ENCODE data around the gene MACF1.

Gene MACF1

DNA sequence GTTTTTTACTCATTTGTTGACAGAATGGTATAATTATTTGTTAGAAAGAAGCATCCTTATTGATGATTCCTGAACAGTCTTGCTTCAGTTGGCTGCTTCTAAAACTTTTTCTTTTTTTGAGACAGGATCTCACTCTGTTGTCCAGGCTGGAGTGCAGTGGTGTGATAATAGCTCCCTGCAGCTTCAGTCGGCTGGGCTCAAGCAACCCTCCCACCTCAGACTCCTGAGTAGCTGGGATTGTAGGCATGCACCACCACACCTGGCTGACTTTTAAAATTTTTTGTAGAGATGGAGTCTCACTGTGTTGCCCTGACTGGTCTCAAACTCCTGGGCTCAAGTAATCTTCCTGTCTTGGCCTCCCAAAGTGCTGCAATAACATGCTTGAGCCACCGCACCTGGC is 38.8 kb downstream of the MACF1 start:
- no peak for DNase-seq
- no peak for TF ChIP-seq POLR2A (IDR thresholded peaks at IDR 0.05; ENCODE audit: low read length)
- TF ChIP-seq GATA1 (IDR thresholded peaks at IDR 0.05; ENCODE audit: low read depth, low read length), result no peak

GRCh38 chr1:39250460-39251240 is 46.2 kb downstream of the MACF1 start:
- no peak for DNase-seq
- no peak for TF ChIP-seq POLR2A (IDR thresholded peaks at IDR 0.05; ENCODE audit: low read length)
- TF ChIP-seq GATA1 (IDR thresholded peaks at IDR 0.05; ENCODE audit: low read depth, low read length), result no peak

- DNase-seq, result no peak
- TF ChIP-seq POLR2A (IDR thresholded peaks at IDR 0.05; ENCODE audit: low read length) (no peak), GATA1 (IDR thresholded peaks at IDR 0.05; ENCODE audit: low read depth, low read length) (no peak)
Measured at GRCh38 chr1:39255222-39255621, 50.7 kb downstream of the MACF1 start.

GRCh38 chr1:39258146-39258924 is 53.8 kb downstream of the MACF1 start:
- TF ChIP-seq POLR2A (IDR thresholded peaks at IDR 0.05; ENCODE audit: low read length) (no peak), GATA1 (IDR thresholded peaks at IDR 0.05; ENCODE audit: low read depth, low read length) (no peak)
- DNase-seq, result peak; percentile 48 to 70

DNA sequence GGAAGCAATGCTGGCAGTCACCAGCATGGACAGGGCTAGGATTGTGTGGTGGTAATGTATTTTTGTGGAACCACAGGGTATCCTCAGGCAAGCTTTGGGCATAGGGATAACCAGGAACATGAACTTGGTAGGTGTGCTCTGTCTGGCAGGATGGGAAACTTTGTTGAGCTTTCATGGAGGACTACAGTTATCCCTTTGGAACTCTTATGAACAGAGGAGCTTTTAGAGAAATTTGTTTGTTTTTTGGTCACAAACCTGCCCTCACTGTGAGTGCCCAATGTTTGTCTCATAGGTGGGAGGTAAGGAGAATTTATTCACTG is 54.4 kb downstream of the MACF1 start:
- no peak for DNase-seq
- TF ChIP-seq POLR2A (IDR thresholded peaks at IDR 0.05; ENCODE audit: low read length) (no peak), GATA1 (IDR thresholded peaks at IDR 0.05; ENCODE audit: low read depth, low read length) (no peak)

DNA sequence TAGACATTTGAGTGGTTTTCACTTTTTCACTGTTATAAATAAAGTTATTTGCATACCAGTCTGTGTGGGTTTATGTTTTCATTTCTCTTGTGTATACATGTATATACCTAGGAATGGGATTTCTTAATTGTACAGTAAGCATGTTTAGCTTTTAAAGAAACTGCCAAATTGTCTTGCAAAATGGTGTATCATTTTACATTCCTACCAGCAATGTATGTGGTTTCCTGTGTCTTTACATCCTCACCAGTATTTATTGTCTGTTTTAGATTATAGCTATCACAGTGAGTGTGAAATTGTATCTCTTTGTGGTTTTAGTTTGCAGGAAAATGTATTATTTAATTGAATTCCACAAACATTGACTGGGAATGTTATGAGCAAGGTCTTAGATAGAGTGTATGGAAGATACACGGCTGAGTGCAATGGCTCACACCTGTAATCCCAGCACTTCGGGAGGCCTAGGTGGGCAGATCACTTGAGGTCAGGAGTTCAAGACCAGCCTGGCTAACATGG is 57.3 kb downstream of the MACF1 start:
- no peak for DNase-seq
- no peak for TF ChIP-seq POLR2A (IDR thresholded peaks at IDR 0.05; ENCODE audit: low read length)
- TF ChIP-seq GATA1 (IDR thresholded peaks at IDR 0.05; ENCODE audit: low read depth, low read length), result no peak

- TF ChIP-seq GATA1 (IDR thresholded peaks at IDR 0.05; ENCODE audit: low read depth, low read length) (no peak), POLR2A (IDR thresholded peaks at IDR 0.05; ENCODE audit: low read length) (no peak)
Measured at GRCh38 chr1:39262802-39263201, 58.3 kb downstream of the MACF1 start.

GRCh38 chr1:39266269-39266668 is 61.8 kb downstream of the MACF1 start:
- DNase-seq, result peak; percentile 17 to 22
- no peak for TF ChIP-seq POLR2A (IDR thresholded peaks at IDR 0.05; ENCODE audit: low read length)
- TF ChIP-seq GATA1 (IDR thresholded peaks at IDR 0.05; ENCODE audit: low read depth, low read length), result no peak

More at GRCh38 chr1:39262802-39263201, 58.3 kb downstream of the MACF1 start:
- DNase-seq, result no peak

GRCh38 chr1:39266792-39267191 is 62.3 kb downstream of the MACF1 start:
- no peak for DNase-seq
- TF ChIP-seq GATA1 (IDR thresholded peaks at IDR 0.05; ENCODE audit: low read depth, low read length) (no peak), POLR2A (IDR thresholded peaks at IDR 0.05; ENCODE audit: low read length) (no peak)

DNA sequence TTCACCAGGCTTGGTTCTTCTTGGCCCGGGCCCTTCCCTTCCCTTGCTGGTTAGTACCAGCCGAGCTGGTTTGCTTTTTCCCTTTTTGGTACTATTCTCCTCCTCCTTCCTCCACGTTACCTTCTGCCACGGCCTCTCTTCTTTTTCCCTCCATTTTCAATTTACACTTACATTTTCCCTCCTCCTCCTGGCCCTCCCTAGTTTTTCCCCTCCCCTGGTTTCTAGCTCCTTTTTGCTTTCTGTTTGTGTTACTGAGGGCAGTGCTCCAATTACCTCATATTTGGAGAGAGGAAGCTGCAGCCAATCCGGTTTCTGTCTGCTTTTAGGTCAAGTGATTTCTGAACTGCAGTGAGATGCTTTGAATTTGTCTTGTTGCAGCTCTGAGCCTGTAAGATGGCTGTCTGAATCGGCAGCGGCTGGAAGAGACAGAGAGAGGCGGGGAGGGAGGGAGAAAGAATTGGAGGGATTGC is 63.7 kb downstream of the MACF1 start:
- DNase-seq, result no peak
- TF ChIP-seq GATA1 (IDR thresholded peaks at IDR 0.05; ENCODE audit: low read depth, low read length) (no peak), POLR2A (IDR thresholded peaks at IDR 0.05; ENCODE audit: low read length) (no peak)

DNA sequence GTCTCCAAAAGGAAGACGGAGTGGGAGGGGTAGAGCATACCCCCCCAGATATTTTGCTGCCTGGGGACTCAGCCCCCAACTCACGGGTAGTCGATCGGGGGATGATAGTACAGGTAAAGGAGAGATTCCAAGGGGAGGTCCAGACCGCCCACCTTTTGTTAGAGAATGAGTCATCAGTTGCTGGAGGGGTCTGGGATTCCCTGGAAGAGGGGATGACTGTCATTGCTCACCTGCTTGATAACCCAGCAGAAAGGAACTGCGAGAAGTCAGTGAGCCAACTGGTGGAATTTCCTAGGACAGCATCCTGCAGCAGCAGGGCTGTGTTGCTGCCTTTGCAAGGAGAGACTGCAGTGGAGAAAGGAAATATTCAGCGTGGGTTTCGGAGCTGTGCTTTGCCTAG is 64.4 kb downstream of the MACF1 start:
- no peak for TF ChIP-seq POLR2A (IDR thresholded peaks at IDR 0.05; ENCODE audit: low read length)
- no peak for TF ChIP-seq GATA1 (IDR thresholded peaks at IDR 0.05; ENCODE audit: low read depth, low read length)
- no peak for DNase-seq

GRCh38 chr1:39269349-39269748 is 64.9 kb downstream of the MACF1 start:
- no peak for DNase-seq
- TF ChIP-seq GATA1 (IDR thresholded peaks at IDR 0.05; ENCODE audit: low read depth, low read length) (no peak), POLR2A (IDR thresholded peaks at IDR 0.05; ENCODE audit: low read length) (no peak)

- DNase-seq, result peak in 1 of 2 experiments; percentile 21
- TF ChIP-seq GATA1 (IDR thresholded peaks at IDR 0.05; ENCODE audit: low read depth, low read length) (no peak), POLR2A (IDR thresholded peaks at IDR 0.05; ENCODE audit: low read length) (no peak)
Measured at GRCh38 chr1:39269791-39270342, 65.4 kb downstream of the MACF1 start.

DNA sequence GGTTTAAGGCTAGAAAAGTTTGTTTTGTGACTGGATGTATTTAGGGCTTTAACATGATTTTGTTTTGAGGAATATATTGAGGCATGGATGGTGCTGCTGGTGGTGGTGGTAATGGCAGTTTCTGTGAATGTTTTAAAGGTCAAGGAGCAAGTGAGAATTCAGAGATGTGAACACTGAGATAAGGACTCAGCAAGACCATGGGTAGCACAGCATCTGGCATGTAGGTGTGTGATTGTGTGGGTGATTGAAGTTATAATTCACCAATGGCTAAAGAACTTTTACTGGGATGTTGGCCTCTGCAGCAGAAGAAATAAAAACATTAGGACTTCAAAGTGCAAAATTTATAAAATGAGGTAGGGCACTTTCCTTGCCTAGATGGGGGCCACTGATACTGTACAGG is 65.9 kb downstream of the MACF1 start:
- TF ChIP-seq GATA1 (IDR thresholded peaks at IDR 0.05; ENCODE audit: low read depth, low read length) (no peak), POLR2A (IDR thresholded peaks at IDR 0.05; ENCODE audit: low read length) (no peak)

More for the DNA sequence above, 65.9 kb downstream of the MACF1 start:
- no peak for DNase-seq
